ENCODE data around the gene TUBGCP6.

GRCh38 chr22:50293441-50294318 is 48.9 kb upstream of the TUBGCP6 start:
- TF ChIP-seq EP300 (IDR thresholded peaks at IDR 0.05; ENCODE audit: low read depth) (no peak), CTCF (IDR thresholded peaks at IDR 0.05) (peak in 3 of 5 experiments; percentile 14 to 39 (median 34)), POLR2AphosphoS5 (IDR thresholded peaks at IDR 0.05) (peak in 2 of 3 donors; percentile 75 to 77), POLR2A (IDR thresholded peaks at IDR 0.05) (peak; percentile 54)

All from transverse colon (tissue), 4 donors.